ENCODE results near the gene PRKN.

DNA sequence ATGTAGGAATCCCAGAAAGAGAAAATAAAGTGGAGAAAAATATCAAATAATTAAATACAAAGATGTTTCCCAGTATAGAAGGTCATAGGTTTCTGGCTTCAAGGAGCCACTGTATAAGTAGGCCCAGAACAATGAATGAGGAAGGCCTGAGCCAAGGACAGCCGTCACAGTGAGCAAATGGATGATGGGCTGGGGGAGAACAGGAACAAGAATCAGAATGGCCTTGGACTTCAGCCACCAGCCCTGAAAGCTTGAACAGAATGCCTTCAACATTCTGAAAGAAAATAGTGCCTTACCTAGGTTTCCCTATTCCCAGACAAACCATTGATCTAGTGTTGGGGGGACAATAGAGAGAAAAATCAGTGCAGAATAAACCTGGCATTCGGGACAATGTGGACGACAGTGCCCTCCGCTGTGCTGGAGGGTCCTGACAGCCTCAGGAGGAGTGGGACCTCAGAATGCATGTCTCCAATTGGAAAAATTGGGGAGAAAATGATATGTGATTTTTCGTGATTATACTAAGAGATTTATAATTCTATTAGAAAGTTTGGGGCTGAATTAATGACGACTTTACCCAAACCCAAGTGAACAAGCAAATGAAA is 1119.8 kb downstream of the PRKN start:
- TF ChIP-seq, protein P1, sequence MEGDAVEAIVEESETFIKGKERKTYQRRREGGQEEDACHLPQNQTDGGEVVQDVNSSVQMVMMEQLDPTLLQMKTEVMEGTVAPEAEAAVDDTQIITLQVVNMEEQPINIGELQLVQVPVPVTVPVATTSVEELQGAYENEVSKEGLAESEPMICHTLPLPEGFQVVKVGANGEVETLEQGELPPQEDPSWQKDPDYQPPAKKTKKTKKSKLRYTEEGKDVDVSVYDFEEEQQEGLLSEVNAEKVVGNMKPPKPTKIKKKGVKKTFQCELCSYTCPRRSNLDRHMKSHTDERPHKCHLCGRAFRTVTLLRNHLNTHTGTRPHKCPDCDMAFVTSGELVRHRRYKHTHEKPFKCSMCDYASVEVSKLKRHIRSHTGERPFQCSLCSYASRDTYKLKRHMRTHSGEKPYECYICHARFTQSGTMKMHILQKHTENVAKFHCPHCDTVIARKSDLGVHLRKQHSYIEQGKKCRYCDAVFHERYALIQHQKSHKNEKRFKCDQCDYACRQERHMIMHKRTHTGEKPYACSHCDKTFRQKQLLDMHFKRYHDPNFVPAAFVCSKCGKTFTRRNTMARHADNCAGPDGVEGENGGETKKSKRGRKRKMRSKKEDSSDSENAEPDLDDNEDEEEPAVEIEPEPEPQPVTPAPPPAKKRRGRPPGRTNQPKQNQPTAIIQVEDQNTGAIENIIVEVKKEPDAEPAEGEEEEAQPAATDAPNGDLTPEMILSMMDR (IDR thresholded peaks at IDR 0.05), result no peak
- no peak for TF ChIP-seq POLR2A (IDR thresholded peaks at IDR 0.05)
